ENCODE results near the gene SLC4A2.

Gene SLC4A2

DNA sequence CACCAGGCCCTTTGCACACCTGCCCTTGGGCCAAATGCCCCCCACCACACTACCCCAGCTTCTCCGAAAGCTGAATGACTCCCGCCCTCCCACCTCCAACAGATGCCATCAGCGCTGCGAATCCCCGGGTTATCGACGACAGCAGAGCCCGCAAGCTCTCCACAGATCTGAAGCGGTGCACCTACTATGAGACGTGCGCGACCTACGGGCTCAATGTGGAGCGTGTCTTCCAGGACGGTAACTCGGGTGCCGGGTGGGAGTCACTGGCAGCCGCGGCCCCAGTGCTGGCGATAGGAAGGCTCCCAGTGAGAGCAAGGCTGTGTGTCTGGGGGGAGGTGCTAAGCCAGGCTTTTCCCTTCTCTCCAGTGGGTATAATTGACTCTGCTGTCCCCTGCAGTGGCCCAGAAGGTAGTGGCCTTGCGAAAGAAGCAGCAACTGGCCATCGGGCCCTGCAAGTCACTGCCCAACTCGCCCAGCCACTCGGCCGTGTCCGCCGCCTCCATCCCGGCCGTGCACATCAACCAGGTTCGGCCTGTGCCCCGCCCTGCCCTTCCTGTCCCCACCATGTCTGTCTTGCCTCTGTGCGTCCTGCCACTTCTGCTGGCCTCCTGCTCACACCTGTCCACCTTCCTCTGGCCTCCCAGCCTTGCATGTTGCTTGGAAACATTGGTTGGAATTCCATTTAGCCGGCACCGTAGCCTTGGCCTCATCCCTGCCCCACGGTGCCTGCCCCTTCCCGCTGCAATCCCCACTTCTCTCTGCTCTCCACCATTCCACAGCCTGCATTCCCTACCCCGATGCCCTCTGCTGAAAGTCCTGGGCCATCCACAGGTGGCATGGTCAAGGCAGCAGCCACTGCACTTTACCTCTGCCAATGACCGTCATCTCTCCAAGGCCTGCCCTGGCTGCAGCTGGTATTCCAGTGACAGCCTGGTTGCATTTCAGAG, 59.0 kb downstream of the SLC4A2 start:
- DNase-seq = no peak

DNA sequence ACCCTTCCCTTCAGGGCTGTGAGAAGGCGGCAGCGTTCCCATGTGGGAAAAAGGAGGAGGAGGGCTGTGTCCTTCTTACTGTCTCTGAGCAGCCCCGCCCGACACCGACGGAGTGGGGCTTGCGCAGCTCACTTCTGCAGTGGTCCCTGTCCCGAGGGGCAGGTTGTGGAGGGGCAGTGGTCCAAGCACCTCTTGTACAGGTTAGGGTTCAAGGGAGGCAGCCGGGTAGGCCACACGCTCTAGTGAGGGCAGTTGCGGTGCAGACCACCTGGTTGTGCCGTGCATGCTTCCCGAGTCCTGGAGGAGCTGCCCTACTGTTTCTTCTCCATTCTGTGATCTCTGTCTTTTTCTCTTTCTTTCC, 59.6 kb downstream of the SLC4A2 start:
- no peak for DNase-seq

DNA sequence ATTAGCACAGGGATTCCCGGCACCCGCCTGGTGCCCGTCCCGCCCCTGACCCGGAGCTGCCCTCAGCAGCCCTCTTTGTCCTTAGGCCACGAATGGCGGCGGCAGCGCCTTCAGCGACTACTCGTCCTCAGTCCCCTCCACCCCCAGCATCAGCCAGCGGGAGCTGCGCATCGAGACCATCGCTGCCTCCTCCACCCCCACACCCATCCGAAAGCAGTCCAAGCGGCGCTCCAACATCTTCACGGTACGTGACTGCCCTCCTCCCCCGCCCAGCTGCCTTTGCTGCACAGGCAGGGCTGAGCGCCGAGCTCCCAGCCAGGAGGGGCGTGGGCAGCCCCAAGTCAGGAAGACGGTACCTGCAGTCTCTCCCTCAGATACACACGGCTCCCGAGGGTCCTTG, 60.5 kb downstream of the SLC4A2 start:
- no peak for DNase-seq

DNA sequence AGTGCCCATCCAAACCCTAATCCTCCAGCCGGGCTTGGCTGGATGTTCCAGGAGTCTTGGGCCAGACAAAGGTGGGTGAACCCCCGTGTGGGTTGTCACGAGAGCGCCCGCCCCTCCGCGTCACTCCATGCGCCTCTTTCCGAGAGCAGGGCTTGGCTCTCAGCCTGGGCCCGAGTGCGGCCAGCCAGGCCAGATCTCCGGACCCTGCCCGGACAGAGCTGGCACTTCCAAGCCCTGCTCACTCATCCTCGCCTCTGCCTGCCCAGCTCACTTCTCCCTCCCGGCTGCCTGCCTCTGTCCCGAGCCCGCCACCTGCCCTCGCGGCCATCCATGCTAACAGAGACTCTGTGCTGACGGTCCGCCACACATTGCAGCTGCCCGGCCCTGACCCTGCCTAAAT, 61.5 kb downstream of the SLC4A2 start:
- DNase-seq = no peak

DNA sequence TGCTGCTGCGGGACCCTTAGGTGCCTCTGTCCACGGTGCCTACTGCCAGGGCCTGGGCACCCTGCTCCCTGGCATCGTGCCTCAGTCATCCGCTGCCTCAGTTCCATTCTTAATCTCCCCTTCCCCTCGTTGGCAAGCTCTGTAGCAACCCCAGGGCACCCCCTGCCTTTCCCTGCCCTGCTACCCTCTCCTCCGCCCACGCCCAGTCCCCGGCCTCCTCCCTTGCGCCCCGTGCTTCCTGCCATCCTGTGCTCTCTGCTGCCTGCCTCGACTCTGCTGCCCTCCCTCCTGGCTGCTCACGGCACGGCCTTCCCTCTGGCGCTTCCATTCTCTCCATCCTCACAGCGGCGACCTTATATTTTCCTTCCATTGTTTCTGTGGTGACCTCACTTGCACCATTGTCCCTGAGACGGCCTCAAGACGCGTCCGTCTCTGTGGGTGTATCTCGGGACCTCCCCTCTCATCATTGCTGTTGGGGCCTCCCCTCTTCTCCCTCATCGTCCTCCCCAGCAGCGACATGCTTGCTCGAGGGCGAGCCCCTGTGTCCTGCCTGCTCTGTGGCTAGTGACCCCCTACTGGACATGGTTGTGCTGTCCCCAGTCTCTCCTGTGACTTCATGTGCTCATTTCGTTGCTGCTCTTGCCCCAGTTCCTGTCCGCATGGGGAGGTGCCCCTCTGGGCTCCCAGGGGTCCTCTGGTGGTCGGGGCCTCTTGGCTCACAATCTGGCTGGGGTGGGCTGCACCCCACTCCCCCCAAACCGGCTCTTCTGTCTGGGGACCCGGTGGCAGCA, 62.2 kb downstream of the SLC4A2 start:
- no peak for DNase-seq

DNA sequence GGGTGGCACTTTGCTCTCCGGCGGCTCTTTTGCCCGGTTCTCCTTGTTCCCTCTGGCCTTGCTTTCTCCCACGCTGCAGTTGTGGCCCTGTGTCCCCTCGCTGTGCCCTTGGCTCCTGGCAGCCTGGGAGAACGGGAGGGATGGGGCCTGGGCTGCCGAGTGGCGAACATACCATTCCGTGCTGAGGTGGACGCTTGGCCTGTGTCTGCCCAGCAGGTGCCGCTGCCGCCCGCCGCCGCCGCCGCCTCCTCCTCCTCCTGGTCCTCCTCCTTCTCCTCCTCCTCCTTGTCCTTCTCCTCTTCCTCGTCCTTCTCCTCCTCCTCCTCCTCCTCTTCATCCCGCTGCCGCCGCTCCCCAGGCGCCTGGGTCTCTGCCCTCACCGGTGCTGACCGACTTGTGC, 62.9 kb downstream of the SLC4A2 start:
- DNase-seq = no peak

DNA sequence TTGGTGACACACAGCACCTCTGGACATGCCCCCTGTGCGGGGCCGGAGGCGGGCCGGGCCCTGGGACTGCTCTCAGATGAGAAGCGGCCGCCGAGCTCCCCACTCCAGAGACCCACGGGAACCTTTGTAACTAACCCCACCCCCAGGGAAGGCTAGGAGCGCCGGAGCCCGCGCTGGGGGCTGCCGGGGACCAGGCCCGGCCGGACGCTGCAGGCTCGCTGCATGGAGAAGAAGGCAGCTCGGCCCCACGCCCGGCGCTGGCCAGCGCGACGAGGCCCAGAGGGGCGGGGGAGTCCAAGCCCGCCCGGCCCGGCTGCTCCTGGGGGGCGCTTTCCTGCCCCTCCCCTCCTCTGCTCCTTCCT, 63.4 kb downstream of the SLC4A2 start:
- DNase-seq = no peak

DNA sequence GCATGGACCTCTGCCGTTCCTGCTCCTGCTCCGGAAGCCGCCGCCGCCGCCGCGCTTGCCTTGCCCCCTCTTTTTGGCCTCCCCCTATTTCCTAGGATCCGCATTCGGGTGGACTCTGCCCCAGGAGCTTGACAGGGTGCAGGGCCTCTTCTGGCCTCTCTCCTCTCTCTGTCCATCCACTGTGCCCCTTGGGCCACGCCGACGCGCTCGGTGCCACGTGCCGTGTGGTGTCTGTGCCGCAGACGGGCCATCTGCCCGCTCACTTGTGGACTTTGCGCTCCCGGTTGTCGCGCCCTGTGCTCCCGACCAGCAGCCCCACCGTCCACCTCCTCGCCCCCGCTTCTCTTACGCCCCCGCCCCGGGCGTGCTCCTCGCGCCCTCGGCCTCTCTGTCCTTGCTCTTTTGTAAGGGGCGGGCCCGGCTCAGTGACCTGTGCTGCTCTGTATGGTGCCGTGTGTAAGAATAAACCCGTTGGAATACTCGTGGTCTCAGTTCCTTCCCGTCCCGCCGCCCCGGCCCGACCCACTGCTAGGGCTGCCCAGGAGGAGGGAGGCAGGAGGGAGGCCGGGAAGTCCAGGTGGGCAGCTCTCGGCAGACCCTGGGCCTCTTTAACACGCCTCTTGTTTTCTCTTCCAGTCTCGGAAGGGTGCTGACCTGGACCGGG, 63.9 kb downstream of the SLC4A2 start:
- no peak for DNase-seq

DNA sequence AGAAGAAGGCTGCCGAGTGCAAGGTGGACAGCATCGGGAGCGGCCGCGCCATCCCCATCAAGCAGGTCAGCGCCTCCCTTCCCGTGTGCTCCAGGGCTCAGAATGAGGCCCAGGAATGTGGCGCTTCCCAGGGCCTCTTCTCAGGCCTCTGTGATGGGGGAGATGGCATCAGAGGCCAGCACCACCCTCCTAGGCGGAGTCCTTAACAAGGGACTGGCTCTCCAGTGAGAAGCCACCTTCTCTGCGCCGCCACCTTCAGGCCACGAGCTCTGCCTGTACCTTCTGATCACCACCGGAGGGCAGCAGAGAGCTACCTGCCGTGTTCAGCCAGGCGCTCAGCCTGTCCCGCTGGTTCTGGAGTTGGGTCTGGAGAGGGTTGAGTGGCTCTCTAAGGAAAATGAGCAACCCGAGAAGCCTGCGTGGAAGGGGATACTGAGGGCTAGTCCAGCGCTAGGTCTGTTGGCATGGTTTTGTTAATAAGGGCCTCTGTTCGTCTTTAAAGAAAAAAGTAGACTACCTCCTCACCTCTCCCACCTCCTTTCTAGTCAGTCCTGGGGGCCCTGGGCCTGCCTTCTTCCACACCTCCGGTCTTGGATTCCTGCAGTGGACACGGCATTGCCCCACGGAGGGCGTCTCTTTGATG, 64.6 kb downstream of the SLC4A2 start:
- peak; percentile 93 for DNase-seq

DNA sequence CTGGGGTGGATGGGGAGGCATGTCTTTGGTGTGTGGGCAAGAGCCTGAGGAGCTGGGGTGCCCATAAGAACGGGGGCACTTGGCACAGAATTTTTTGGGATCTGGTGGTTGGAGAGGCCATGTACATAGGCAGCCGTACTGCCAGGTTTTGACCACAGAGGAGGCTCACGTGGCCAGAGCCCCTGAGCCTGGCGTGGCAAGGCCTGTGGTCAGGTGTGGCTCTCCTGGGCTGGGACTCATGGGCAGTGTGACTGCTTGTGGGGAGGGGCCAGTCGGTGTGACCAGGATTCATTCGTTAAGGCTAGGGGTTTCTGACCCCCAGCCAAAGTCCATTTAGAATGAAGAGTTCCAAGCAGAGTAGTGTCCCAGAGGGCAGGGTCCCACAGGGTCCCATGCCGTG, 65.1 kb downstream of the SLC4A2 start:
- no peak for DNase-seq

DNA sequence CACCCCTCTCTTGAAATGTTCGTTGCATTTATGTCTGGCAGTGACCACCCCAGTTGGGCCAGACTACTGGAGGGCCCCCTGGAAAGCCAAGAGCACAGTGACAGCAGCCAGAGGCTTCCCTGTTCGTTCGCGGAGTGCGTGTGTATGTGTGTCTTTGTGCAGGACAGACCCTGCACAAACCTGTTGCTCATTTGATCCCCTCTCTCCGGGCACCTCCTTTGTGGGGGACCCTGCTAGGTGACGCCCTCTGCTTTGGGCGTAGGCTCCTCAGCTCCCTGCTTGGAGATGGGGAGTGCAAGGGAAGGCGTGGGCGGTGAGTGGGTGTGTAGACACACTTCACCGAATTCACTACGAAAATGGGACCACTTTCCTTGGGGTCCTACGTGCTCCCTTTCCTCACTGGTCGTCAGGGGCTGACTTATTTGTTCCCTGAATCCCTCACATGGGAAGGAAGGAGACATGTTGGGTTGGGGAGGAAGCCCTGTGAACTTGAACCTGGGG, 65.6 kb downstream of the SLC4A2 start:
- DNase-seq = no peak

DNA sequence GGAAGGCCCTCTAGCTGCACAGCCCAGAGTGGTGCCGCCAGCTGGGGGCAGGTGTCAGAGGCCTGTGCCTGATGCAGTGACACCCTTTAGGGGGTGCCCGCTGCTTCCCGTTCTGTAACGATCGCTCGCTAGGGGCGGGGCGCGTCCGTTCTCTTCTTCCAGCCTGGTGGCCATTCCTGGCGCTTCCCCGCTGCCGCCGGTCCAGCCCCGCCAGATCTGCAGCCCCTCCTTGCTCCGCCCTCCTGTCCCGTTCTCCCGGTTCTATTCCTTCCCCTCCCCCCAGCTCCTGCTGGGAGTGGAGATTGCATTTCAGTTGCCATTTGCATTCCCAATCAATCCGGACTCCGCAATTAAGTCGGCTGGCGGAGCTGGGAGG, 66.1 kb downstream of the SLC4A2 start:
- DNase-seq = no peak

DNA sequence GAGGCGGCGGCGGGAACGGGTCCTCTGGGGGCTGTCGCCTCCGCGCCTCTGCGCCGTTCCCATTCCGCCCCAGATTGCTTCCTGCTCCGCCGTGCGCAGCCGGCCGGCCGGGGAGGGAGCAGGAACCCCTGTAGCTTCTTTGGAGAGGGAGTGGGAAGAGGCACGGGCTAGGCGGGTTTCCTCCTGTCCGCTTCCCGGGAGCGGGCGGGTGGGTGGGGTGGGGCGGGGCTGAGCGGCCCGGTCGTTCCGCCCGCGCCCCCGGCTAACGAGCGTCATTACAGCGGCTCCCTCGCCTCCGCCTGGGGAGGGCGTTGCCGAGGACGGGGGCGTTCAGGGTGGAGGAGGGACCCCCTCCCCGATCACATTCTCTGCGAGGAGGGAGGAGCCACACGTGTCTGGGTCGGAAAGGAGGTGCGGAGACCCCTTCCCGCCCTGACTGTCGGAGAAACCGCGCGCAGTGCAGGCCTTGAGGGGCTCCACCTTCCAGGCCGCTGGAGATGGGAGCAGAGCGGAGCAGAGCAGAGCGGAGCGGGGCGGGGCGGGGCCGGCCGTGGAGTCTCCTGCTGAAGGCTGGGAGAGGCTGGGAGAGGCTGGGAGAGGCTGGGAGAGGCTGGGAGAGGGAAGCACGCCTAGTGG, 66.6 kb downstream of the SLC4A2 start:
- no peak for DNase-seq
